Measurements from ENCODE around the gene CSRNP3. TPM values are rescaled to one million over a fixed set of nuclear protein-coding genes. Genes with fewer than 3 reads are reported as not detected.

Gene CSRNP3
- total and polyA plus RNA-seq, 2 experiments from 2014 or later, result 3.0 to 14.0 TPM

- Histone ChIP-seq H3K79me2 (no peaks in the 10 kb centered on the region), H3K4me3 (no peak overlapping the region), H3K27ac (no peak overlapping the region), H3K4me2 (no peak overlapping the region), H3K9me3 (ENCODE audit: low read depth) (no peaks in the 10 kb centered on the region), H3K27me3 (no peaks in the 10 kb centered on the region), H3K9me2 (replicated peaks; ENCODE audit: insufficient read depth) (no peaks in the 10 kb centered on the region), H2AFZ (no peak overlapping the region), H4K20me1 (ENCODE audit: insufficient read depth, poor library complexity, severe bottlenecking) (no peaks in the 10 kb centered on the region), H3K4me1 (ENCODE audit: insufficient read depth) (peaks cover 10% of the 10 kb centered on the region), H3K36me3 (replicated peaks; ENCODE audit: insufficient read depth, low read depth) (no peaks in the 10 kb centered on the region)
- TF ChIP-seq EZH2phosphoT487 (IDR thresholded peaks at IDR 0.05; ENCODE audit: low read depth, severe bottlenecking, unreplicated experiment), result no peak
- TF ChIP-seq EZH2 (IDR thresholded peaks at IDR 0.05; ENCODE audit: borderline replicate concordance), result no peak
- no peak for TF ChIP-seq CTCF (IDR thresholded peaks at IDR 0.05; ENCODE audit: poor library complexity)
- DNase-seq (ENCODE audit: low spot score), result no peak
- 82% methylated on average over 1 of the region's 1 CpG for WGBS (ENCODE audit: low lambda C conversion rate, missing lambda C conversion rate)
Measured at GRCh38 chr2:165639504-165639903, 170.0 kb downstream of the CSRNP3 start.

- H3K4me1 ChIP-seq (ENCODE audit: insufficient read depth), result peaks cover 1% of the 10 kb centered on the region
- DNase-seq (ENCODE audit: low spot score), result no peak
- no peak overlapping the region for H3K4me3 ChIP-seq
- no peaks in the 10 kb centered on the region for H3K27me3 ChIP-seq
- no peak overlapping the region for H3K4me2 ChIP-seq
- no peaks in the 10 kb centered on the region for H4K20me1 ChIP-seq (ENCODE audit: insufficient read depth, poor library complexity, severe bottlenecking)
- TF ChIP-seq EZH2 (IDR thresholded peaks at IDR 0.05; ENCODE audit: borderline replicate concordance) (no peak), CTCF (IDR thresholded peaks at IDR 0.05; ENCODE audit: poor library complexity) (no peak), EZH2phosphoT487 (IDR thresholded peaks at IDR 0.05; ENCODE audit: low read depth, severe bottlenecking, unreplicated experiment) (no peak)
- H3K9me2 ChIP-seq (replicated peaks; ENCODE audit: insufficient read depth), result no peaks in the 10 kb centered on the region
- no peak overlapping the region for H3K27ac ChIP-seq
- WGBS (ENCODE audit: low lambda C conversion rate, missing lambda C conversion rate), result 79% methylated on average over 3 of the region's 3 CpGs
- H3K36me3 ChIP-seq (replicated peaks; ENCODE audit: insufficient read depth, low read depth), result no peaks in the 10 kb centered on the region
- H3K79me2 ChIP-seq, result no peaks in the 10 kb centered on the region
- no peak overlapping the region for H2AFZ ChIP-seq
- H3K9me3 ChIP-seq (ENCODE audit: low read depth), result no peaks in the 10 kb centered on the region
Measured at GRCh38 chr2:165640247-165640929, 170.9 kb downstream of the CSRNP3 start.

GRCh38 chr2:165645930-165646831, 176.7 kb downstream of the CSRNP3 start:
- Histone ChIP-seq H3K4me3 (no peak overlapping the region), H3K9me3 (ENCODE audit: low read depth) (no peaks in the 10 kb centered on the region), H3K27me3 (no peaks in the 10 kb centered on the region), H3K9me2 (replicated peaks; ENCODE audit: insufficient read depth) (no peaks in the 10 kb centered on the region), H3K79me2 (no peaks in the 10 kb centered on the region), H3K4me2 (peak overlapping the region; percentile 17), H2AFZ (no peak overlapping the region), H3K27ac (peak overlapping the region; percentile 25), H3K4me1 (ENCODE audit: insufficient read depth) (peaks cover 6% of the 10 kb centered on the region), H4K20me1 (ENCODE audit: insufficient read depth, poor library complexity, severe bottlenecking) (no peaks in the 10 kb centered on the region), H3K36me3 (replicated peaks; ENCODE audit: insufficient read depth, low read depth) (no peaks in the 10 kb centered on the region)
- DNase-seq (ENCODE audit: low spot score), result peak; percentile 48
- 54% methylated on average over 7 of the region's 7 CpGs for WGBS (ENCODE audit: low lambda C conversion rate, missing lambda C conversion rate)
- no peak for TF ChIP-seq CTCF (IDR thresholded peaks at IDR 0.05; ENCODE audit: poor library complexity)
- TF ChIP-seq EZH2phosphoT487 (IDR thresholded peaks at IDR 0.05; ENCODE audit: low read depth, severe bottlenecking, unreplicated experiment), result no peak
- no peak for TF ChIP-seq EZH2 (IDR thresholded peaks at IDR 0.05; ENCODE audit: borderline replicate concordance)

Data from hepatocyte (in vitro differentiated cells).